Natural killer cell treated with Interleukin-12 subunit alpha and Interleukin-12 subunit beta and Interleukin-15 and Interleukin-18, amount 100 ng/mL, for 72 hours (primary cell): ENCODE measurements around the gene UVRAG. TPM values are rescaled to one million over a fixed set of nuclear protein-coding genes. Genes with fewer than 3 reads are reported as not detected.
"Not testable (repeated sequence)": the region's sequence is repeated elsewhere in the genome, so short reads cannot be mapped to it uniquely, and the experiment has no call there.

Experiments used
- ATAC-seq, 2 donors: fragments of 150-1000 bp; cut with Tn5 transposase in 1 of 2; sonication (Bioruptor Pico), chemical (Tn5 transposase) in 1 of 2; 2 replicates each; pipeline ENCODE4 v1.10.0; 2021
- DNase-seq: peaks from one replicate; pipeline ENCODE4 v3.0.0; 2022; ENCODE audit warnings: low spot score
- H3K27ac Mint-ChIP-seq, 2 donors: 1 replicate in 1 of 2; 2 replicates in 1 of 2; pipeline ENCODE4 v1.8.0; 2022; ENCODE audit warnings: mixed read lengths in 2 of 2, mild to moderate bottlenecking in 1 of 2, moderate library complexity in 1 of 2
- H3K27me3 Mint-ChIP-seq, 2 donors: 1 replicate in 1 of 2; 2 replicates in 1 of 2; pipeline ENCODE4 v1.8.0; 2022; ENCODE audit warnings: mixed read lengths in 2 of 2
- H3K36me3 Mint-ChIP-seq: one replicate; pipeline ENCODE4 v1.8.0; 2022; ENCODE audit warnings: mixed read lengths
- H3K4me1 Mint-ChIP-seq, 2 donors: 1 replicate in 1 of 2; 2 replicates in 1 of 2; pipeline ENCODE4 v1.8.0; 2022; ENCODE audit warnings: low read depth in 2 of 2, mixed read lengths in 2 of 2, mild to moderate bottlenecking in 1 of 2
- H3K4me3 Mint-ChIP-seq: one replicate; pipeline ENCODE4 v1.8.0; 2022; ENCODE audit warnings: mixed read lengths
- H3K9me3 Mint-ChIP-seq: 2 replicates; pipeline ENCODE4 v1.8.0; 2022; ENCODE audit warnings: mixed read lengths
- total RNA-seq, 2 donors: library from RNA; stranded (reverse); gene quantifications; one replicate each; pipeline ENCODE4 v1.2.3, GENCODE V29; 2022

UVRAG gene
- total RNA-seq, 2 donors from 2014 or later = 16.6 to 29.9 TPM

GRCh38 chr11:75925785-75926164, 110.8 kb downstream of the UVRAG start:
- Mint-ChIP-seq H3K4me3 (no peak overlapping the region), H3K27me3 (no peaks in the 10 kb centered on the region), H3K9me3 (no peaks in the 10 kb centered on the region), H3K27ac (no peak overlapping the region), H3K36me3 (no peaks in the 10 kb centered on the region), H3K4me1 (peaks cover 3 to 11% of the 10 kb centered on the region in 2 donors)
- DNase-seq (no peak), ATAC-seq (no peak)

GRCh38 chr11:75929706-75930105, 114.7 kb downstream of the UVRAG start:
- Mint-ChIP-seq H3K9me3 (no peaks in the 10 kb centered on the region), H3K27me3 (no peaks in the 10 kb centered on the region), H3K4me1 (peaks cover 3 to 11% of the 10 kb centered on the region in 2 donors), H3K27ac (no peak overlapping the region), H3K4me3 (no peak overlapping the region), H3K36me3 (no peaks in the 10 kb centered on the region)
- ATAC-seq (no peak), DNase-seq (no peak)

- no peak overlapping the region for H3K27ac Mint-ChIP-seq
- DNase-seq = no peak
- ATAC-seq = no peak
- peaks cover 3 to 11% of the 10 kb centered on the region in 2 donors for H3K4me1 Mint-ChIP-seq
- H3K36me3 Mint-ChIP-seq = no peaks in the 10 kb centered on the region
- H3K27me3 Mint-ChIP-seq = no peaks in the 10 kb centered on the region
- no peak overlapping the region for H3K4me3 Mint-ChIP-seq
- no peaks in the 10 kb centered on the region for H3K9me3 Mint-ChIP-seq
Observed at GRCh38 chr11:75930534-75930933, 115.5 kb downstream of the UVRAG start.

- H3K27me3 Mint-ChIP-seq = no peaks in the 10 kb centered on the region
Observed at GRCh38 chr11:75931124-75931523, 116.1 kb downstream of the UVRAG start.

GRCh38 chr11:75933736-75934135, 118.7 kb downstream of the UVRAG start:
- not testable (repeated sequence) for DNase-seq, H3K9me3 Mint-ChIP-seq, H3K36me3 Mint-ChIP-seq, H3K4me1 Mint-ChIP-seq, H3K27ac Mint-ChIP-seq, H3K4me3 Mint-ChIP-seq, ATAC-seq, H3K27me3 Mint-ChIP-seq

More at GRCh38 chr11:75931124-75931523, 116.1 kb downstream of the UVRAG start:
- peaks cover 3 to 11% of the 10 kb centered on the region in 2 donors for H3K4me1 Mint-ChIP-seq
- DNase-seq = no peak
- H3K4me3 Mint-ChIP-seq = no peak overlapping the region
- no peaks in the 10 kb centered on the region for H3K9me3 Mint-ChIP-seq
- no peak for ATAC-seq
- no peaks in the 10 kb centered on the region for H3K36me3 Mint-ChIP-seq
- no peak overlapping the region for H3K27ac Mint-ChIP-seq

- Mint-ChIP-seq H3K27me3 (no peaks in the 10 kb centered on the region), H3K27ac (no peak overlapping the region), H3K9me3 (no peaks in the 10 kb centered on the region), H3K36me3 (no peaks in the 10 kb centered on the region), H3K4me1 (peaks cover 3 to 6% of the 10 kb centered on the region in 2 donors), H3K4me3 (no peak overlapping the region)
- no peak for ATAC-seq
- DNase-seq = no peak
Observed at GRCh38 chr11:75934851-75935250, 119.8 kb downstream of the UVRAG start.

- ATAC-seq = no peak
- Mint-ChIP-seq H3K4me1 (peaks cover 0 to 2% of the 10 kb centered on the region in 2 donors), H3K27me3 (no peaks in the 10 kb centered on the region), H3K4me3 (no peak overlapping the region), H3K9me3 (no peaks in the 10 kb centered on the region), H3K27ac (no peak overlapping the region), H3K36me3 (no peaks in the 10 kb centered on the region)
- no peak for DNase-seq
Observed at GRCh38 chr11:75938543-75938942, 123.5 kb downstream of the UVRAG start.

- no peaks in the 10 kb centered on the region for H3K27me3 Mint-ChIP-seq
- ATAC-seq (no peak), DNase-seq (no peak)
- H3K36me3 Mint-ChIP-seq = no peaks in the 10 kb centered on the region
- H3K27ac Mint-ChIP-seq = no peak overlapping the region
- H3K4me3 Mint-ChIP-seq = no peak overlapping the region
- no peaks in the 10 kb centered on the region for H3K9me3 Mint-ChIP-seq
- H3K4me1 Mint-ChIP-seq = peaks cover 0 to 2% of the 10 kb centered on the region in 2 donors
Observed at GRCh38 chr11:75939516-75939915, 124.5 kb downstream of the UVRAG start.

- Mint-ChIP-seq H3K36me3 (no peaks in the 10 kb centered on the region), H3K4me3 (no peak overlapping the region), H3K27ac (no peak overlapping the region), H3K4me1 (peaks cover 0 to 2% of the 10 kb centered on the region in 2 donors), H3K9me3 (no peaks in the 10 kb centered on the region), H3K27me3 (no peaks in the 10 kb centered on the region)
- ATAC-seq (no peak), DNase-seq (no peak)
Observed at GRCh38 chr11:75939992-75940391, 125.0 kb downstream of the UVRAG start.

GRCh38 chr11:75940911-75941310, 125.9 kb downstream of the UVRAG start:
- Mint-ChIP-seq H3K4me1 (peaks cover 5% of the 10 kb centered on the region in 2 donors), H3K9me3 (no peaks in the 10 kb centered on the region), H3K36me3 (no peaks in the 10 kb centered on the region), H3K27me3 (no peaks in the 10 kb centered on the region), H3K4me3 (no peak overlapping the region), H3K27ac (no peak overlapping the region)
- ATAC-seq (no peak), DNase-seq (no peak)

GRCh38 chr11:75944515-75944914, 129.5 kb downstream of the UVRAG start:
- no peaks in the 10 kb centered on the region for H3K9me3 Mint-ChIP-seq
- ATAC-seq (no peak), DNase-seq (no peak)
- no peaks in the 10 kb centered on the region for H3K36me3 Mint-ChIP-seq
- H3K27ac Mint-ChIP-seq = no peak overlapping the region
- H3K4me3 Mint-ChIP-seq = no peak overlapping the region
- H3K4me1 Mint-ChIP-seq = peaks cover 8 to 12% of the 10 kb centered on the region in 2 donors
- H3K27me3 Mint-ChIP-seq = no peaks in the 10 kb centered on the region

GRCh38 chr11:75945446-75945845, 130.4 kb downstream of the UVRAG start:
- Mint-ChIP-seq H3K9me3 (no peaks in the 10 kb centered on the region), H3K4me3 (no peak overlapping the region), H3K27ac (no peak overlapping the region), H3K36me3 (no peaks in the 10 kb centered on the region), H3K27me3 (no peaks in the 10 kb centered on the region), H3K4me1 (peaks cover 8 to 12% of the 10 kb centered on the region in 2 donors)
- DNase-seq (no peak), ATAC-seq (no peak)

GRCh38 chr11:75945947-75946346, 130.9 kb downstream of the UVRAG start:
- DNase-seq = no peak
- Mint-ChIP-seq H3K27ac (peak overlapping the region in 1 of 2 donors; percentile 23), H3K36me3 (no peaks in the 10 kb centered on the region), H3K4me1 (peaks cover 8 to 12% of the 10 kb centered on the region in 2 donors), H3K27me3 (no peaks in the 10 kb centered on the region), H3K4me3 (no peak overlapping the region), H3K9me3 (no peaks in the 10 kb centered on the region)
- no peak for ATAC-seq

- Mint-ChIP-seq H3K9me3 (no peaks in the 10 kb centered on the region), H3K4me3 (no peak overlapping the region), H3K27me3 (no peaks in the 10 kb centered on the region), H3K4me1 (peaks cover 8 to 12% of the 10 kb centered on the region in 2 donors), H3K27ac (peak overlapping the region in 1 of 2 donors; percentile 23), H3K36me3 (no peaks in the 10 kb centered on the region)
- no peak for DNase-seq
- ATAC-seq = no peak
Observed at GRCh38 chr11:75946531-75947530, 131.8 kb downstream of the UVRAG start.
